SK-N-MC (cell line): ENCODE measurements around the gene MDM4.

Experiments used
- EZH2 ChIP-seq: fragments of 200-600 bp; sonication (generic); IDR thresholded peaks from one replicate; pipeline ENCODE4 v1.6.1; 2017; ENCODE audit warnings: antibody characterized with exemption
- FOXP2 ChIP-seq: optimal IDR thresholded peaks from 2 replicates; pipeline ENCODE3; 2011; ENCODE audit warnings: mild to moderate bottlenecking, moderate library complexity; ENCODE audit not compliant: insufficient read depth; ENCODE audit errors: extremely low read length, control extremely low read depth
- POLR2AphosphoS5 ChIP-seq: IDR thresholded peaks from 2 replicates; pipeline ENCODE4 v1.6.1; 2012; ENCODE audit warnings: mild to moderate bottlenecking, low read depth, low read length, borderline replicate concordance

GRCh38 chr1:204516180-204516879 is at the start of gene MDM4:
- TF ChIP-seq POLR2AphosphoS5 (peak; percentile 88), EZH2 (no peak), FOXP2 (no peak)
